Kidney tubule cell (primary cell): ENCODE measurements around the gene MRPL10.

Source experiments
- DNase-seq: peaks from one replicate; pipeline ENCODE4 v3.0.0-alpha.2; 2018; ENCODE audit warnings: low spot score

The MRPL10 gene

GRCh38 chr17:47857551-47858455 is 26.5 kb upstream of the MRPL10 start:
- no peak for DNase-seq

- no peak for DNase-seq
Measured at GRCh38 chr17:47856830-47857229, 25.5 kb upstream of the MRPL10 start.

- DNase-seq, result no peak
Measured at GRCh38 chr17:47855737-47856136, 24.4 kb upstream of the MRPL10 start.

- no peak for DNase-seq
Measured at GRCh38 chr17:47853616-47854015, 22.3 kb upstream of the MRPL10 start.

GRCh38 chr17:47852113-47852949 is 21.0 kb upstream of the MRPL10 start:
- no peak for DNase-seq

- no peak for DNase-seq
Measured at GRCh38 chr17:47851764-47852112, 20.4 kb upstream of the MRPL10 start.

GRCh38 chr17:47850692-47851573 is 19.6 kb upstream of the MRPL10 start, which contains the start of gene SP6:
TSS of gene SP6 (minus strand) at chr17:47851163. CDS start at chr17:47848429, 2,734 bp downstream.
- peak; percentile 92 for DNase-seq

GRCh38 chr17:47850373-47850691 is 19.0 kb upstream of the MRPL10 start:
- no peak for DNase-seq

- no peak for DNase-seq
Measured at GRCh38 chr17:47848198-47848513, 16.8 kb upstream of the MRPL10 start.

GRCh38 chr17:47847341-47848197 is 16.2 kb upstream of the MRPL10 start:
- no peak for DNase-seq

- DNase-seq, result no peak
Measured at GRCh38 chr17:47846716-47847340, 15.5 kb upstream of the MRPL10 start.

- DNase-seq, result no peak
Measured at GRCh38 chr17:47845716-47846075, 14.4 kb upstream of the MRPL10 start.

GRCh38 chr17:47844814-47845715 is 13.7 kb upstream of the MRPL10 start:
- DNase-seq, result no peak

GRCh38 chr17:47844227-47844626 is 12.9 kb upstream of the MRPL10 start:
- no peak for DNase-seq

GRCh38 chr17:47843391-47843730 is 12.0 kb upstream of the MRPL10 start:
- DNase-seq, result no peak

- DNase-seq, result no peak
Measured at GRCh38 chr17:47841488-47842291, 10.3 kb upstream of the MRPL10 start.

GRCh38 chr17:47840742-47841487 is 9.6 kb upstream of the MRPL10 start, which contains the start of gene SCRN2:
TSS of gene SCRN2 (minus strand) at chr17:47841273. CDS start at chr17:47840843, 430 bp downstream.
- DNase-seq, result peak; percentile 90

- no peak for DNase-seq
Measured at GRCh38 chr17:47840001-47840741, 8.8 kb upstream of the MRPL10 start.
